ENCODE data around the gene GAN.

DNA sequence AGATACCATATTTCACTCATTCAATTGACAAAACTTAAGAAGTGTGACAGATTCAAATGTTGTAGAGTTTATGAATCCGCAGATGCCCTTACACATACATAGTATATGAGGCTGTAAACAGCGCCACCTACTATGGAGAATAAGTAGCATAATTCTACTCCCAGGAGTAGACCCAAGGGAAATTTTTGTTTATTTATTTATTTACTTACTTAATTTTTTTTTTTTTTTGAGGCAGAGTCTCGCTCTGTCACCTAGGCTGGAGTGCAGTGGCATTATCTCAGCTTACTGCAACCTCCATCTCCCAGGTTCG is 35.5 kb downstream of the GAN start:
- TF ChIP-seq, protein P1, sequence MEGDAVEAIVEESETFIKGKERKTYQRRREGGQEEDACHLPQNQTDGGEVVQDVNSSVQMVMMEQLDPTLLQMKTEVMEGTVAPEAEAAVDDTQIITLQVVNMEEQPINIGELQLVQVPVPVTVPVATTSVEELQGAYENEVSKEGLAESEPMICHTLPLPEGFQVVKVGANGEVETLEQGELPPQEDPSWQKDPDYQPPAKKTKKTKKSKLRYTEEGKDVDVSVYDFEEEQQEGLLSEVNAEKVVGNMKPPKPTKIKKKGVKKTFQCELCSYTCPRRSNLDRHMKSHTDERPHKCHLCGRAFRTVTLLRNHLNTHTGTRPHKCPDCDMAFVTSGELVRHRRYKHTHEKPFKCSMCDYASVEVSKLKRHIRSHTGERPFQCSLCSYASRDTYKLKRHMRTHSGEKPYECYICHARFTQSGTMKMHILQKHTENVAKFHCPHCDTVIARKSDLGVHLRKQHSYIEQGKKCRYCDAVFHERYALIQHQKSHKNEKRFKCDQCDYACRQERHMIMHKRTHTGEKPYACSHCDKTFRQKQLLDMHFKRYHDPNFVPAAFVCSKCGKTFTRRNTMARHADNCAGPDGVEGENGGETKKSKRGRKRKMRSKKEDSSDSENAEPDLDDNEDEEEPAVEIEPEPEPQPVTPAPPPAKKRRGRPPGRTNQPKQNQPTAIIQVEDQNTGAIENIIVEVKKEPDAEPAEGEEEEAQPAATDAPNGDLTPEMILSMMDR (IDR thresholded peaks at IDR 0.05): no peak
- TF ChIP-seq POLR2A (IDR thresholded peaks at IDR 0.05): no peak
